Breast epithelium (tissue), 3 donors: ENCODE results near the gene CEP164.

ENCODE experiments used
- CTCF ChIP-seq, 3 donors: fragments of 450-650 bp; IDR thresholded peaks; one replicate each; pipeline ENCODE4 v1.5.1; 2016 to 2017; ENCODE audit warnings: antibody characterized with exemption in 3 of 3, mild to moderate bottlenecking in 3 of 3, moderate library complexity in 3 of 3
- POLR2A ChIP-seq: fragments of 450-650 bp; IDR thresholded peaks from one replicate; pipeline ENCODE4 v1.6.1; 2016; ENCODE audit warnings: antibody characterized with exemption, mild to moderate bottlenecking, moderate library complexity

GRCh38 chr11:117289795-117290194, 37.9 kb upstream of the CEP164 start:
- TF ChIP-seq CTCF (IDR thresholded peaks at IDR 0.05) (no peak), POLR2A (no peak)
